ENCODE results near the gene XAF1. TPM values are rescaled to one million over a fixed set of nuclear protein-coding genes. Genes with fewer than 3 reads are reported as not detected.

Gene XAF1
- total and polyA plus RNA-seq, 2 experiments from 2014 or later, result not detected

DNA sequence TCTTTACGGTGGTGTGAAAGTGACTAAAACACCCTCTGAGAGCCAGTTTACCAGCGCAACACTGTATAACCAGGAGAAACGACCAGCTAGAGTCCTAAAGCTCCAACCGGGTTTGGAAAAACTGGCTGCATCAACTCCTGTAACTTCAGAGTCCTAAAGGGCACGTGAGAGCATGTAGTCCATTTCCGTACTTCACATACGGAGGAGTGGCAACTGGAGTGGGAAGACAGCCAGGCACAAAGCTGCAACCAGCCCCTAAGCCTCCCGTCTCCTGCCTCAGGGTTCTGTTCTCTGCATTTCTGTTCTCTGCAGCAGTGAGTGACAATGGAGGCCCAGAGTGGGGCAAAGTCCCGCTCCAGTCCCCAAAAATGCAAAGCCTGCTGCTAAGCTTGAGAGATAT is 56.4 kb downstream of the XAF1 start (continued):
- TF ChIP-seq, protein P1, sequence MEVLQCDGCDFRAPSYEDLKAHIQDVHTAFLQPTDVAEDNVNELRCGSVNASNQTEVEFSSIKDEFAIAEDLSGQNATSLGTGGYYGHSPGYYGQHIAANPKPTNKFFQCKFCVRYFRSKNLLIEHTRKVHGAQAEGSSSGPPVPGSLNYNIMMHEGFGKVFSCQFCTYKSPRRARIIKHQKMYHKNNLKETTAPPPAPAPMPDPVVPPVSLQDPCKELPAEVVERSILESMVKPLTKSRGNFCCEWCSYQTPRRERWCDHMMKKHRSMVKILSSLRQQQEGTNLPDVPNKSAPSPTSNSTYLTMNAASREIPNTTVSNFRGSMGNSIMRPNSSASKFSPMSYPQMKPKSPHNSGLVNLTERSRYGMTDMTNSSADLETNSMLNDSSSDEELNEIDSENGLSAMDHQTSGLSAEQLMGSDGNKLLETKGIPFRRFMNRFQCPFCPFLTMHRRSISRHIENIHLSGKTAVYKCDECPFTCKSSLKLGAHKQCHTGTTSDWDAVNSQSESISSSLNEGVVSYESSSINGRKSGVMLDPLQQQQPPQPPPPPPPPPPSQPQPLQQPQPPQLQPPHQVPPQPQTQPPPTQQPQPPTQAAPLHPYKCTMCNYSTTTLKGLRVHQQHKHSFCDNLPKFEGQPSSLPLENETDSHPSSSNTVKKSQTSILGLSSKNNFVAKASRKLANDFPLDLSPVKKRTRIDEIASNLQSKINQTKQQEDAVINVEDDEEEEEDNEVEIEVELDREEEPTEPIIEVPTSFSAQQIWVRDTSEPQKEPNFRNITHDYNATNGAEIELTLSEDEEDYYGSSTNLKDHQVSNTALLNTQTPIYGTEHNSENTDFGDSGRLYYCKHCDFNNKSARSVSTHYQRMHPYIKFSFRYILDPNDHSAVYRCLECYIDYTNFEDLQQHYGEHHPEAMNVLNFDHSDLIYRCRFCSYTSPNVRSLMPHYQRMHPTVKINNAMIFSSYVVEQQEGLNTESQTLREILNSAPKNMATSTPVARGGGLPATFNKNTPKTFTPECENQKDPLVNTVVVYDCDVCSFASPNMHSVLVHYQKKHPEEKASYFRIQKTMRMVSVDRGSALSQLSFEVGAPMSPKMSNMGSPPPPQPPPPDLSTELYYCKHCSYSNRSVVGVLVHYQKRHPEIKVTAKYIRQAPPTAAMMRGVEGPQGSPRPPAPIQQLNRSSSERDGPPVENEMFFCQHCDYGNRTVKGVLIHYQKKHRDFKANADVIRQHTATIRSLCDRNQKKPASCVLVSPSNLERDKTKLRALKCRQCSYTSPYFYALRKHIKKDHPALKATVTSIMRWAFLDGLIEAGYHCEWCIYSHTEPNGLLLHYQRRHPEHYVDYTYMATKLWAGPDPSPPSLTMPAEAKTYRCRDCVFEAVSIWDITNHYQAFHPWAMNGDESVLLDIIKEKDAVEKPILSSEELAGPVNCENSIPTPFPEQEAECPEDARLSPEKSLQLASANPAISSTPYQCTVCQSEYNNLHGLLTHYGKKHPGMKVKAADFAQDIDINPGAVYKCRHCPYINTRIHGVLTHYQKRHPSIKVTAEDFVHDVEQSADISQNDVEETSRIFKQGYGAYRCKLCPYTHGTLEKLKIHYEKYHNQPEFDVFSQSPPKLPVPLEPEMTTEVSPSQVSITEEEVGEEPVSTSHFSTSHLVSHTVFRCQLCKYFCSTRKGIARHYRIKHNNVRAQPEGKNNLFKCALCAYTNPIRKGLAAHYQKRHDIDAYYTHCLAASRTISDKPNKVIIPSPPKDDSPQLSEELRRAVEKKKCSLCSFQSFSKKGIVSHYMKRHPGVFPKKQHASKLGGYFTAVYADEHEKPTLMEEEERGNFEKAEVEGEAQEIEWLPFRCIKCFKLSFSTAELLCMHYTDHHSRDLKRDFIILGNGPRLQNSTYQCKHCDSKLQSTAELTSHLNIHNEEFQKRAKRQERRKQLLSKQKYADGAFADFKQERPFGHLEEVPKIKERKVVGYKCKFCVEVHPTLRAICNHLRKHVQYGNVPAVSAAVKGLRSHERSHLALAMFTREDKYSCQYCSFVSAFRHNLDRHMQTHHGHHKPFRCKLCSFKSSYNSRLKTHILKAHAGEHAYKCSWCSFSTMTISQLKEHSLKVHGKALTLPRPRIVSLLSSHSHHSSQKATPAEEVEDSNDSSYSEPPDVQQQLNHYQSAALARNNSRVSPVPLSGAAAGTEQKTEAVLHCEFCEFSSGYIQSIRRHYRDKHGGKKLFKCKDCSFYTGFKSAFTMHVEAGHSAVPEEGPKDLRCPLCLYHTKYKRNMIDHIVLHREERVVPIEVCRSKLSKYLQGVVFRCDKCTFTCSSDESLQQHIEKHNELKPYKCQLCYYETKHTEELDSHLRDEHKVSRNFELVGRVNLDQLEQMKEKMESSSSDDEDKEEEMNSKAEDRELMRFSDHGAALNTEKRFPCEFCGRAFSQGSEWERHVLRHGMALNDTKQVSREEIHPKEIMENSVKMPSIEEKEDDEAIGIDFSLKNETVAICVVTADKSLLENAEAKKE (CRISPR knock-in tag; IDR thresholded peaks at IDR 0.05), result no peak
- TF ChIP-seq POLR2AphosphoS5 (IDR thresholded peaks at IDR 0.05; ENCODE audit: low read depth) (no peak), NANOG (IDR thresholded peaks at IDR 0.05; ENCODE audit: borderline replicate concordance) (no peak), EZH2 (IDR thresholded peaks at IDR 0.05; ENCODE audit: low read depth, unreplicated experiment) (no peak)

DNA sequence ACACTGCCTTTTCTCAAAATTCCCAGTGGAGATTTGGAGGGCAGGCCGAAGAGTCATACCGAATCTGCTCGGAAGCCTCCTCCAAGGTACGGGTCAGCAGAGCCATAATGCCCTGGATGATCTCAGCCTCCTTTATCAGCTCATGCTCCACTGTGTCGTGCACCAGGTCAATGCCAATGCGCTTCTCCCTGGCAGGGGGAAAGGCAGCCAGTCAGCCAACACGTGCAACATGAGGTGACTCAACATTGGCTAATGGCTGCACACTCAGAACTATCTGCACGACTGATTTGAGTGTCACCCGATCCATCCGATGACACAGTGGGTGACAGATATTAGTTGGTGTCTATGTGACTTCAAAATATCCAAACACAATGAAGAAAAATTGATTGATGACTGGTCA is 59.9 kb downstream of the XAF1 start:
- no peak for ATAC-seq
- 0 out of 3 replicates have a peak, but pooled peaks cover 2% of the 10 kb centered on the region for H3K9me3 Mint-ChIP-seq
- TF ChIP-seq, protein P1 (CRISPR knock-in tag; IDR thresholded peaks at IDR 0.05), result no peak
- TF ChIP-seq CREB1 (CRISPR knock-in tag; IDR thresholded peaks at IDR 0.05; ENCODE audit: low read depth) (no peak), JUNB (IDR thresholded peaks at IDR 0.05; ENCODE audit: unreplicated experiment) (no peak)

More for the DNA sequence above, 59.9 kb downstream of the XAF1 start:
- Histone ChIP-seq H3K4me2 (no peak overlapping the region), H3K4me1 (ENCODE audit: insufficient read depth) (no peaks in the 10 kb centered on the region), H4K20me1 (replicated peaks; ENCODE audit: insufficient read depth) (no peaks in the 10 kb centered on the region), H3K27ac (ENCODE audit: low read depth) (no peak overlapping the region), H3K79me2 (replicated peaks; ENCODE audit: insufficient read depth) (no peaks in the 10 kb centered on the region), H3K36me3 (ENCODE audit: insufficient read depth) (no peaks in the 10 kb centered on the region), H3K27me3 (ENCODE audit: insufficient read depth) (no peaks in the 10 kb centered on the region), H3K4me3 (no peak overlapping the region), H2AFZ (no peak overlapping the region), H3F3A (replicated peaks; ENCODE audit: low read depth) (no peaks in the 10 kb centered on the region), H3K9me2 (ENCODE audit: insufficient read depth) (no peaks in the 10 kb centered on the region)
- Mint-ChIP-seq H3K36me3 (ENCODE audit: low read depth) (no peaks in the 10 kb centered on the region; the same call in 2 of the 3 replicates), H3K27me3 (ENCODE audit: insufficient read depth, low read depth, poor library complexity) (no peaks in the 10 kb centered on the region), H3K27ac (no peak overlapping the region), H3K4me3 (no peak overlapping the region), H3K4me1 (no peaks in the 10 kb centered on the region)
- DNase-seq (ENCODE audit: low spot score), result no peak
